AML-193 (cell line): ENCODE measurements around the gene FHIT.
"Not testable (repeated sequence)": the region's sequence is repeated elsewhere in the genome, so short reads cannot be mapped to it uniquely, and the experiment has no call there.

Experiments used
- DNase-seq, 2 experiments: peaks; one replicate each; lab custom pipeline; 2025; lab: John Stamatoyannopoulos, UW

The FHIT gene

GRCh38 chr3:60573494-60573893 lies 677.8 kb downstream of the FHIT start:
- no peak for DNase-seq

DNA sequence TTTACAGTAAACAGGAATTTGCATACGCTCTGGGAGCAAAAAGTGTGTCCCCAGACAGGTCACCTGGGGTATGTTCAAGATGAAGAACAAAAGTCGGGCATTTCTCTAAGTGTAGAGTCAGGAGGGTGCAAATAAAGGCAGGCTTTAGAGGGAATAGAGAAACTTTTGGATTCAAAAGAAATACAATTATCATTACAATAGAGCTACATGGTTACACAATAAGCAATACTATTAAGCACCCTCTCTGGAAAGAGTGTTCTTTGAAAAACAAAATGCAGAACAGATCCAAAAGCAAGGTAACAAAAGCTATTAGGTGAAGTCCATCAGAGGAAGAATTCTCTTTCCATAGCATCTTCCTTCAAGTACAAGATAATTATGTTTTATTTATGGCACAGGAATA lies 679.7 kb downstream of the FHIT start:
- DNase-seq: no peak

- no peak for DNase-seq
Measured at GRCh38 chr3:60557122-60557521, 694.1 kb downstream of the FHIT start.

DNA sequence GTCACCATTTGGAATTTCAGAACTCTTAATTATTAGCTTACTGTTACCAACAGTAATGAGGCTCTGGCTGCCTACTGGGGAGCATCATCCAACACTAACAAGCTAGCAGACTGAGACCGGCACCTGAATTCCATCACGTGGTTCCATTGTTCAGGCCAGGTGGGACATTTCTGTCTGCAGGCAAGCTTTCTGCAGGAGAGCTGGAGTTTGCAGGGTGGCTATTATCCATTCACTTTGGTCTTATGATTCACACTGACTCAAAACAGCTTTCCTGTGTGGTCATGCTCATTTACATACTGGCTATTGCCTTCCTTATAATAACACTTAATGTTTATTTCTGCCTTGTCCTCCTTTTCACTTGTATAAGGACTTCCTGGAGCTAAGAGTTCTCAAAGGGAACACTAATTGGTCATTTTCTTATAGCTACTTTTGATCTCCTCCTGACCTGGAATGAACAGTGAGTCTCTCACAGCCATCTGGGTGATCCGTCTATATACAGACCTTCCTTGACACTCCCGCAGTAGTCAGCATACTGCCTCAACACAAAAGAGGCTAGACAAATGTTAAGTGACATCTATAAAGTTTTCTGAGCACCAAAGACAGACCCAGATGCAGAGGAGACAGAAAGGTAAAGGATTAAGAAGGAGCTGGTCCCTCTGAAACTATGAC lies 695.4 kb downstream of the FHIT start:
- no peak for DNase-seq

GRCh38 chr3:60553144-60553543 lies 698.1 kb downstream of the FHIT start:
- DNase-seq: no peak

- DNase-seq: no peak
Measured at GRCh38 chr3:60552581-60552980, 698.7 kb downstream of the FHIT start.

DNA sequence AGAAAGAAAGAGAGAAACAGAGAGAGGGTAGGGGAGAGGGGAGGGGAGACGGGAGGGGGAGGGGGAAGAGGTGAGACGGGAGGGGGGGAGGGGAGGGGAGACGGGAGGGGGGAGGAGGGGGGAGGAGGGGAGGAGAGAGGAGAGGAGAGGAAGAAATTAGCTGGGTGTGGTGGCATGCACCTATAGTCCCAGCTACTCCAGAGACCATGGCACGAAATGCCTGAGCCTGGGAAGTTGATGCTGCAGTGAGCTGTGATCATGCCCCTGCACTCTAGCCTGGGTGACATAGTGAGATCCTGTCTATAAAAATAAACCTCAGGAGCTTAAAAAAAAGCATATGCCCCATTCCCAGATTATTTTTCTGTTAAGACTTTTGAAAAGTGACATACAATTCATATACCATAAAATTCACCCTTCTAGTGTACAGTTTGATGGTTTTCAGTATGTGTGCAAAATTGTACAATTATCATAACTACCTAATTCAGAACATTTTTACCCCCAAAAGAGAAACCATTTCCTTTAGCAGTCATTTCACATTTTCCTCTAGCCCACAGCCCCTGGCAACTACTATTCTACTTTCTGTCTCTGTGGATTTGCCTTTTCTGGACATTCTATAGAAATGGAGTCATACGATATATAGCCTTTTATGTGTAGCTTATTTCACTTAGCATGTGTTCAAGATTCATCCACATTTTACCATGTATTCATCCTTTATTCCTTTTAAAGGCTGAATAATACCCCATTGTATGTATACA lies 699.6 kb downstream of the FHIT start:
- no peak for DNase-seq

- DNase-seq: no peak
Measured at GRCh38 chr3:60549863-60550262, 701.4 kb downstream of the FHIT start.

- no peak for DNase-seq
Measured at GRCh38 chr3:60542995-60543394, 708.3 kb downstream of the FHIT start.

DNA sequence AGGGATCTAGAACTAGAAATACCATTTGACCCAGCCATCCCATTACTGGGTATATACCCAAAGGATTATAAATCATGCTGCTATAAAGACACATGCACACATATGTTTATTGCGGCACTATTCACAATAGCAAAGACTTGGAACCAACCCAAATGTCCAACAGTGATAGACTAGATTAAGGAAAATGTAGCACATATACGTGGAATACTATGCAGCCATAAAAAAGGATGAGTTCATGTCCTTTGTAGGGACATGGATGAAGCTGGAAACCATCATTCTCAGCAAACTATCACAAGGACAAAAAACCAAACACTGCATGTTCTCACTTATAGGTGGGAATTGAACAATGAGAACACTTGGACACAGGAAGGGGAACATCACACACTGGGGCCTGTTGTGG lies 711.9 kb downstream of the FHIT start:
- DNase-seq: not testable (repeated sequence)

DNA sequence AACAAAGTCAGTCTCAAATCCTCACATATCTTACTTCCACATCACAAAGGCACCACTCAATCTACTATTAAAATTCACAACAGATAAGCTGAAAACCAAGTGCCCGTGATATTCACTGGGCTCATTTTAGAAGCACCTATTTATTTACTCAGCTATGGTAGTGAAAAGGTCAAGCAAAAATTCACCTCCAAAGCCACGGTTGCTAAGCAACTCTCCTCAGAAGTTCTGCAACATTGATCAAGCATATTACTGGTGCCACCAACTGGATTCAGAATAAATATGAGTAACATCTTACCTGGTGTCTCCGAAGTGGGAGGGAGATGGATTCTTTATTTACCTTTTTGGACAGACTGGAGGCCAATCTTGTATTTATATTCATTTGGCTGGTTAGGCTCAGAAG lies 714.8 kb downstream of the FHIT start:
- DNase-seq: no peak

- no peak for DNase-seq
Measured at GRCh38 chr3:60531759-60532158, 719.5 kb downstream of the FHIT start.

DNA sequence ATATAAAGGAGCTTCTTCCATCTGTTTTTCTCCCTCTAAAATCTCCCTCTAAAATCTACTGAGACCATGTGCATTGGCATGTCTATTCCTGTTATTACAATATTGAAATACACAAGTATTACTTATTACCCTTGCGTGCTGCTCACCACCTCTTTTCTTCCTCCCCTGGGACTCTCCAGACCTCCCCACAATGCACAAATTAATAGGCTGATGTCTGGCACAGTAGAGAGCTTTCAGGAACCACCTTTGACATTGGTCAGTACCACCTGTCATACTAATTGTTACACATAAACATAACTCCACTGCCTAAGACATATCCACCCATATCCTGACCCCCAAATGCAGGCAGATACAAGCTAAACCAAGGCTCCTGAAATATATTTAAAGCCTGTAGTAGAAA lies 722.6 kb downstream of the FHIT start:
- DNase-seq: no peak

DNA sequence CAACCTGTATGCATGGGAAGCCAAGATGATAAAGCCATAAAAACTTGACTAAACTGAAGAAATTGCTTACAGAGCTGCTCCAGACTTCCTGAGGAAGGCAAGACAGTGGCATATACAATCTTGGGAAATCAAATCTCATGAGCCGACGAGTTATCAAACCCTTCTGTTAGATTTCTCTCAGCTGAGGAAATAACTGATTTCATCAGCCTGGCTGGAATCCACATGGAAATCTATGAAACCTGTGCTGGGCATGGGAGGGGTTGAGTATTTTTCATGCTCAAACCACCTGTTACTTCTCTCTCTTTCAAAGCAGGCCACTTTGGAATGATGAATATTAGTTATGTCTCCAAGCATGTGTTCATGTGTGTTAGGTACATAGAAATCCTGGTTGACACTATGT lies 727.7 kb downstream of the FHIT start:
- no peak for DNase-seq

DNA sequence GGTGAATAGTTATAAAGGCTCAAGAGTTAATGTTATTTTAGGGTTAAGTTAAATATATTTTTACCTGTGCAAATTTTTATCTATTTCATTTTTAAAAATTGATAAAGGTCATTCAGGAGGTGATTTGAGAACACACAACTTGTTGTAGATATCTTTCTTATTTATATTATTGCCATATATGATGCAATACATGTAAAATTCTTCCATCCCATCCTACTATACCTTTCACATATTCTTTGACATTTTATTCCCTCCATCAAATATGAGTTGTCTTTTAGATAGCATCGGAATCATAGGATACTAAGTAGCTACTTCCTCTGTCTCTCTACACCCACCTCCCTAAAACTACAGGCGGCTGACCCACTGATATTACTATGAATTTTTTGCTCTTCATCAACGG lies 734.1 kb downstream of the FHIT start:
- no peak for DNase-seq

DNA sequence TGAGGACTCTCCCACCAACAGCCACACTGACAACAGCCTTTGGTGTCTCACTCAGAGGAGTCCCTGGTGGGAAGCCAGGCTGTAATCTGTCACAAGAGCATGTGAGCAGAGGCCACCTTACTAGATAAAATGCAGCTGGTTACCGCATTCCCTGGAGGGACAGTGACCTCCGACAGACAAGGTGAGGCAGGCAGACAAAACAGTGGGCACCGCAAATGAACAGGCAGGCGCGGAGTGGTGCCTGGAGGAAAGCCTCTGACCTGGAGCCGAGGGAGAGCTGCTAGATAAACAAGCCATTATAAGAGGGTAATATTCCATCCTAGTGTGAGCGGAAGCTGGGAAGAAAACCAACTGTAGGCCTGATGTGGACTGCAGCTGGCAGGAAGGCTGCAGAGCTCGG lies 736.4 kb downstream of the FHIT start:
- no peak for DNase-seq

- no peak for DNase-seq
Measured at GRCh38 chr3:60514085-60514649, 737.1 kb downstream of the FHIT start.

- no peak for DNase-seq
Measured at GRCh38 chr3:60513241-60513640, 738.0 kb downstream of the FHIT start.

- DNase-seq: no peak
Measured at GRCh38 chr3:60512506-60512905, 738.7 kb downstream of the FHIT start.

DNA sequence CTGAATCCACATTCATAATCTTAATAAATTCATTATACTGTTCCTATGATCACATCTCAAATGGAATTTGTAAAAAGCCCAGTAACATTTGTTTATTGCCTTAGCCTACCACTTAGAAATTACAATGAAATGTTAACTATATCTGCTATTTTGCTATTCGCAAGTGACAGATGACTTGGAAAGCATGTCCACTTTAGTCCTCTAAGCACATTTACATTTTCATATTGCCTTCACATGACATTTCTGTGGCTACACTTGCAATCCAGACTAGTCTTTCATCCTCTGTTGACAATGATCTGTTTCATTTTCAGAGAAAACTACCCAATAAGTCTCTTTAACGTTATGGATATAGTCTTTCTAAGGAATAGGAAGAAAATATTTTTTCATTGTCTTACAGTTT lies 741.8 kb downstream of the FHIT start:
- no peak for DNase-seq

DNA sequence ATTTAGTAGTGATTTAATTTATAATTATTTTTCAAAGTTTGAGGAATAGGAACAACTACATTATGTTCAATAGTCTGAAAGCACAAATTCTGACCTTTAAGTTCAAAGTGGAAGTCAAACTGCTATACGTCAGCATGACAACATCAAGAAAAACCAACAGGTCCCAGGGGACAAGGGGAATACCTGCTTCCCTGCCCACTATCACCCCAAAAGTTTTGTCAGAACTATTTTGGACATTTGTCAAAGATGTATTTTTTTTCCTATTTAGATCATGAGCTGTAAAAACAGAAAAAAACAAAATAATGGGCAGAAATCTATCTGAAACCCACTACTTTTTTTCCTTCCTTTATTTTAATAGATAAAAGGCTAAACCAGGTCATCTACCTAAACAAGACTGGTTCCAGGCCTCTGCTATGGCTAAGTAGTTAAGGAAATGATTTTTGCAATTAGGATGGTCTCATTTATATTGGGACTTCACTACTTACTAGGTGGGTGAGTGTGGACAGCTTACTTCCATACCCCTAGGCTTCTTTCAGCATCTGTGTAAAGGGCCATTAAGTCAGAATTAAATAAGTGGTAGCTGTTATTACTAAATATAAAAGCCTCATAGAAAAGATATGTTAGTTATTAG lies 746.3 kb downstream of the FHIT start:
- no peak for DNase-seq

DNA sequence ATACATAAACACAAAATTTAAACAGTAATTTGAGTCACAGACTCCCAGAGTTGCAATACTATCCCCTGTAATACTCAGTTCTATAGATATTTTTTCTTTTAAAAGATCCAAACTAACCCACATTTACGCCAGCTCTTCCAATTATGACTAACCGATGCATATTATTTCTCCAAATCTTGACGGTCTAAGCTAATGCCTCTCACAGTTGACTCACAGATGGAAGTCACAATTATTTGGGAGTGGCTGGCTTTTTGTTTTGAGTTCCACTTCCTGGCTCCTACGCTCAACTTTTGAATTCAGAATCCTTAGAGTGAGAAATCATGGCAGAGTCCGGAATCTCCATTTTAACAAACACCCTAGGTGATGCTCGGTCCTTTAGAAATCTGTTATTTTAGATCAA lies 749.9 kb downstream of the FHIT start:
- DNase-seq: no peak

- DNase-seq: no peak
Measured at GRCh38 chr3:60497902-60498301, 753.4 kb downstream of the FHIT start.
